Ovary (tissue), 9 donors: ENCODE results near the gene LRRC4. TPM values are rescaled to one million over a fixed set of nuclear protein-coding genes. Genes with fewer than 3 reads are reported as not detected.

Source experiments
- DNase-seq, 5 donors: peaks; one replicate each; pipeline ENCODE4 v3.0.0-alpha.2; 2019 to 2020
- H3K27ac ChIP-seq, 2 donors: fragments of 200-600 bp; one replicate each; pipeline versions ENCODE4 v1.5.1 to v1.8.0; 2019 to 2022
- H3K27me3 ChIP-seq: fragments of 200-600 bp; one replicate; pipeline ENCODE4 v1.8.0; 2022
- H3K36me3 ChIP-seq: fragments of 200-600 bp; sonication (generic); one replicate; pipeline ENCODE4 v1.5.1; 2019
- H3K4me1 ChIP-seq: one replicate; pipeline ENCODE4 v1.8.1; 2013; ENCODE audit warnings: mild to moderate bottlenecking, moderate library complexity; ENCODE audit not compliant: insufficient read depth
- H3K4me3 ChIP-seq: fragments of 200-600 bp; sonication (generic); one replicate; pipeline ENCODE4 v1.5.1; 2017
- H3K9me3 ChIP-seq, 2 donors: fragments of 200-600 bp in 1 of 2; sonication (generic) in 1 of 2; one replicate each; pipeline versions ENCODE4 v1.5.1 to v1.8.1; 2013 to 2019; ENCODE audit warnings: mild to moderate bottlenecking in 1 of 2, moderate library complexity in 1 of 2
- CTCF ChIP-seq, 3 donors: fragments of 450-650 bp in 2 of 3; fragments of 200-600 bp in 1 of 3; IDR thresholded peaks; one replicate each; pipeline versions ENCODE4 v1.5.1 to v1.8.0; 2016 to 2022; ENCODE audit warnings: antibody characterized with exemption in 3 of 3, mild to moderate bottlenecking in 1 of 3
- EP300 ChIP-seq: sonication (generic); formaldehyde crosslinking; IDR thresholded peaks from one replicate; pipeline ENCODE4 v1.6.1; 2017; ENCODE audit warnings: antibody characterized with exemption
- POLR2A ChIP-seq: fragments of 450-650 bp; IDR thresholded peaks from one replicate; pipeline ENCODE4 v1.6.1; 2017; ENCODE audit warnings: antibody characterized with exemption, mild to moderate bottlenecking, moderate library complexity
- WGBS, 3 donors: extraction: QIAGEN DNeasy Blood & Tissue Kit in 1 of 3; methylation state at CpG; one replicate each; pipeline versions ENCODE4 v1.1.5 to v1.1.7; 2013 to 2017; 5-methylcytosine and 5-hydroxymethylcytosine counted together
- intact Hi-C, 4 donors: fragments of 100-400 bp; cut with DNase I; formaldehyde crosslinking; loops; one replicate each; pipeline versions ENCODE4 v1.11.0 to v1.15.1; 2022 to 2023
- polyA plus RNA-seq, 2 donors: library from polyadenylated mRNA; stranded (reverse); fragments of 200-250 nt in 1 of 2; fragments of 350-450 nt in 1 of 2; fragmentation: Illumina TruSeq in 1 of 2; extraction: RNeasy Lipid Tissue Mini Kit (QIAGEN cat#74804) in 1 of 2; gene quantifications; one replicate each; pipeline ENCODE4 v1.2.3, GENCODE V29; 2013 to 2014
- total RNA-seq, 7 donors: library from RNA; depleted of rRNA in 2 of 7; stranded (reverse); fragments of >200 nt in 2 of 7; fragmentation: NEBNext Ultra II Directional in 3 of 7; extraction: Animal tissue kit (Norgen Biotek cat#: 25700) in 3 of 7; gene quantifications; one replicate each; pipeline versions ENCODE4 v1.1.0 to v1.2.4, GENCODE V29; 2016 to 2023
- donor health status: DM: no; HTN: no; CAD: no; lungs with moderate emphysema.
- donor health status: DM: no; HTN: no; CAD: no.
- donor health status: Bipolar disorder and iron deficiency.
- donor health status: DM: yes; HTN: yes; CAD: no.
- donor health status: DM: no; HTN: no; CAD: no.
- donor health status: DM: yes; HTN: yes; CAD: no.

The LRRC4 gene
- total and polyA plus RNA-seq, 9 donors: 0.72 to 16.7 (median 4.6) TPM

- Histone ChIP-seq H3K4me3 (no peak overlapping the region), H3K27me3 (no peaks in the 10 kb centered on the region), H3K27ac (no peak overlapping the region), H3K4me1 (no peaks in the 10 kb centered on the region), H3K9me3 (no peaks in the 10 kb centered on the region), H3K36me3 (no peaks in the 10 kb centered on the region)
- TF ChIP-seq EP300 (no peak), POLR2A (no peak), CTCF (IDR thresholded peaks at IDR 0.05) (no peak)
- DNase-seq: no peak
- intact Hi-C loops: no loop called here
Measured at GRCh38 chr7:128053023-128053422, 21.8 kb upstream of the LRRC4 start.

- TF ChIP-seq CTCF (IDR thresholded peaks at IDR 0.05): no peak
- no peak for TF ChIP-seq POLR2A
- TF ChIP-seq EP300: no peak
- no peak overlapping the region for H3K4me3 ChIP-seq
Measured at GRCh38 chr7:128052404-128052803, 21.2 kb upstream of the LRRC4 start.

GRCh38 chr7:128045766-128046165, 14.5 kb upstream of the LRRC4 start:
- no peak overlapping the region for H3K27ac ChIP-seq
- no peak for DNase-seq
- H3K4me3 ChIP-seq: no peak overlapping the region
- WGBS, 3 donors: 81 to 91% (median 89%) methylated on average over 1 of the region's 1 CpG
- H3K9me3 ChIP-seq: no peaks in the 10 kb centered on the region
- intact Hi-C loops: no loop called here
- no peaks in the 10 kb centered on the region for H3K27me3 ChIP-seq
- TF ChIP-seq CTCF (IDR thresholded peaks at IDR 0.05) (no peak), POLR2A (no peak), EP300 (no peak)
- no peaks in the 10 kb centered on the region for H3K36me3 ChIP-seq
- no peaks in the 10 kb centered on the region for H3K4me1 ChIP-seq

More at GRCh38 chr7:128052404-128052803, 21.2 kb upstream of the LRRC4 start:
- H3K36me3 ChIP-seq: no peaks in the 10 kb centered on the region
- H3K27me3 ChIP-seq: no peaks in the 10 kb centered on the region
- H3K4me1 ChIP-seq: no peaks in the 10 kb centered on the region
- intact Hi-C loops: no loop called here
- H3K27ac ChIP-seq: no peak overlapping the region
- WGBS, 3 donors: 95 to 98% (median 95%) methylated on average over 9 of the region's 9 CpGs
- no peak for DNase-seq
- no peaks in the 10 kb centered on the region for H3K9me3 ChIP-seq

- H3K9me3 ChIP-seq: no peaks in the 10 kb centered on the region
- 62 to 82% (median 68%) methylated on average over 1 of the region's 1 CpG for WGBS, 3 donors
- intact Hi-C loops: no loop called here
- no peaks in the 10 kb centered on the region for H3K4me1 ChIP-seq
- no peak overlapping the region for H3K4me3 ChIP-seq
- TF ChIP-seq POLR2A: no peak
- TF ChIP-seq CTCF (IDR thresholded peaks at IDR 0.05): no peak
- TF ChIP-seq EP300: no peak
- H3K27ac ChIP-seq: no peak overlapping the region
- no peaks in the 10 kb centered on the region for H3K36me3 ChIP-seq
- no peaks in the 10 kb centered on the region for H3K27me3 ChIP-seq
- no peak for DNase-seq
Measured at GRCh38 chr7:128045158-128045557, 13.9 kb upstream of the LRRC4 start.

- Histone ChIP-seq H3K27ac (no peak overlapping the region), H3K36me3 (no peaks in the 10 kb centered on the region), H3K27me3 (no peaks in the 10 kb centered on the region), H3K9me3 (no peaks in the 10 kb centered on the region), H3K4me1 (no peaks in the 10 kb centered on the region), H3K4me3 (no peak overlapping the region)
- intact Hi-C loops: no loop called here
- no peak for DNase-seq
- WGBS, 3 donors: 84 to 86% (median 86%) methylated on average over 5 of the region's 5 CpGs
- TF ChIP-seq POLR2A (no peak), CTCF (IDR thresholded peaks at IDR 0.05) (no peak), EP300 (no peak)
Measured at GRCh38 chr7:128044064-128044463, 12.8 kb upstream of the LRRC4 start.
